ENCODE data around the gene BBC3.

BBC3 gene

GRCh38 chr19:47183601-47184000 lies 47.4 kb downstream of the BBC3 start:
- TF ChIP-seq CTCF (IDR thresholded peaks at IDR 0.05; ENCODE audit: unreplicated experiment in 3 of 3), result no peak
- Mint-ChIP-seq H3K4me3 (no peak overlapping the region), H3K4me1 (peaks cover 21% of the 10 kb centered on the region), H3K27me3 (ENCODE audit: low read depth) (no peaks in the 10 kb centered on the region), H3K27ac (peak overlapping the region; percentile 20 to 74 (median 57)), H3K36me3 (ENCODE audit: low read depth) (peaks cover 37% of the 10 kb centered on the region), H3K9me3 (no peaks in the 10 kb centered on the region)

GRCh38 chr19:47179653-47180310 lies 51.2 kb downstream of the BBC3 start:
- H3K4me1 Mint-ChIP-seq, result peaks cover 18% of the 10 kb centered on the region
- peaks cover 53% of the 10 kb centered on the region for H3K36me3 Mint-ChIP-seq (ENCODE audit: low read depth)
- H3K27me3 Mint-ChIP-seq (ENCODE audit: low read depth), result no peaks in the 10 kb centered on the region
- peak overlapping the region in 1 of 3 experiments; percentile 37 for H3K27ac Mint-ChIP-seq
- H3K4me3 Mint-ChIP-seq, result no peak overlapping the region
- no peak for TF ChIP-seq CTCF (IDR thresholded peaks at IDR 0.05; ENCODE audit: unreplicated experiment in 3 of 3)
- no peaks in the 10 kb centered on the region for H3K9me3 Mint-ChIP-seq

GRCh38 chr19:47176627-47177090 lies 54.3 kb downstream of the BBC3 start:
- Mint-ChIP-seq H3K4me3 (peak overlapping the region in 1 of 3 experiments; percentile 3), H3K27ac (peak overlapping the region; percentile 86 to 93 (median 89)), H3K9me3 (no peaks in the 10 kb centered on the region), H3K36me3 (ENCODE audit: low read depth) (peaks cover 55% of the 10 kb centered on the region), H3K27me3 (ENCODE audit: low read depth) (no peaks in the 10 kb centered on the region), H3K4me1 (peaks cover 12% of the 10 kb centered on the region)
- TF ChIP-seq CTCF (IDR thresholded peaks at IDR 0.05; ENCODE audit: unreplicated experiment in 3 of 3), result no peak

GRCh38 chr19:47176071-47176626 lies 54.9 kb downstream of the BBC3 start:
- Mint-ChIP-seq H3K27me3 (ENCODE audit: low read depth) (no peaks in the 10 kb centered on the region), H3K36me3 (ENCODE audit: low read depth) (peaks cover 55% of the 10 kb centered on the region), H3K27ac (peak overlapping the region; percentile 86 to 93 (median 89)), H3K4me3 (no peak overlapping the region), H3K9me3 (no peaks in the 10 kb centered on the region), H3K4me1 (peaks cover 12% of the 10 kb centered on the region)
- TF ChIP-seq CTCF (IDR thresholded peaks at IDR 0.05; ENCODE audit: unreplicated experiment in 3 of 3), result no peak

- Mint-ChIP-seq H3K4me3 (no peak overlapping the region), H3K27me3 (ENCODE audit: low read depth) (no peaks in the 10 kb centered on the region), H3K27ac (peak overlapping the region in 2 of 3 experiments; percentile 56 to 79), H3K36me3 (ENCODE audit: low read depth) (peaks cover 61% of the 10 kb centered on the region), H3K4me1 (peaks cover 12% of the 10 kb centered on the region), H3K9me3 (no peaks in the 10 kb centered on the region)
- TF ChIP-seq CTCF (IDR thresholded peaks at IDR 0.05; ENCODE audit: unreplicated experiment in 3 of 3), result no peak
These were observed 58.1 kb downstream of the BBC3 start for GRCh38 chr19:47172666-47173455.

All from nephron (organoid).